Measurements from ENCODE around the gene PWWP2B.
A peak's percentile ranks its signal among the peaks of the same experiment; 100 is the strongest.
"Not testable (repeated sequence)": the region's sequence is repeated elsewhere in the genome, so short reads cannot be mapped to it uniquely, and the experiment has no call there.

PWWP2B gene

GRCh38 chr10:132363921-132364593 lies 32.9 kb upstream of the PWWP2B start:
- peak in 1 of 2 donors; percentile 52 for DNase-seq

GRCh38 chr10:132364594-132364970 lies 32.4 kb upstream of the PWWP2B start:
- DNase-seq: peak; percentile 32 to 91

- no peak for DNase-seq
Measured at GRCh38 chr10:132365102-132365501, 31.9 kb upstream of the PWWP2B start.

- no peak for DNase-seq
Measured at GRCh38 chr10:132366006-132366405, 31.0 kb upstream of the PWWP2B start.

GRCh38 chr10:132366499-132366898 lies 30.5 kb upstream of the PWWP2B start:
- no peak for DNase-seq

GRCh38 chr10:132368391-132368790 lies 28.6 kb upstream of the PWWP2B start:
- no peak for DNase-seq

- no peak for DNase-seq
Measured at GRCh38 chr10:132368881-132369635, 27.9 kb upstream of the PWWP2B start.

GRCh38 chr10:132369636-132370185 lies 27.3 kb upstream of the PWWP2B start:
- no peak for DNase-seq

- DNase-seq: no peak
Measured at GRCh38 chr10:132370426-132371340, 26.3 kb upstream of the PWWP2B start.

- DNase-seq: no peak
Measured at GRCh38 chr10:132371641-132372081, 25.3 kb upstream of the PWWP2B start.

- DNase-seq: no peak
Measured at GRCh38 chr10:132372516-132373095, 24.4 kb upstream of the PWWP2B start.

- DNase-seq: no peak
Measured at GRCh38 chr10:132373241-132373955, 23.6 kb upstream of the PWWP2B start.

GRCh38 chr10:132374176-132374575 lies 22.8 kb upstream of the PWWP2B start:
- no peak for DNase-seq

- DNase-seq: no peak
Measured at GRCh38 chr10:132374612-132375011, 22.4 kb upstream of the PWWP2B start.

GRCh38 chr10:132375116-132375794 lies 21.7 kb upstream of the PWWP2B start:
- DNase-seq: no peak

GRCh38 chr10:132375795-132376297 lies 21.2 kb upstream of the PWWP2B start:
- no peak for DNase-seq

- no peak for DNase-seq
Measured at GRCh38 chr10:132376394-132376851, 20.6 kb upstream of the PWWP2B start.

GRCh38 chr10:132377326-132377725 lies 19.7 kb upstream of the PWWP2B start:
- no peak for DNase-seq

- not testable (repeated sequence) for DNase-seq
Measured at GRCh38 chr10:132379026-132379425, 18.0 kb upstream of the PWWP2B start.

GRCh38 chr10:132380986-132381385 lies 16.0 kb upstream of the PWWP2B start:
- DNase-seq: not testable (repeated sequence)

- no peak for DNase-seq
Measured at GRCh38 chr10:132381741-132382140, 15.3 kb upstream of the PWWP2B start.

All from stimulated activated CD4-positive, alpha-beta T cell treated with anti-CD3 and anti-CD28 coated beads, Interleukin-2, amount 100 ng/mL, for 48 hours (primary cell).